MM.1S (cell line): Measurements from ENCODE around the gene AUTS2.

ENCODE experiments used
- DNase-seq: peaks from one replicate; pipeline ENCODE4 v3.0.0-alpha.2; 2015
- H2AFZ ChIP-seq: fragments of 300-600 bp; sonication (generic); 2 replicates; pipeline ENCODE4 v1.6.0; 2016; ENCODE audit warnings: antibody characterized with exemption, low read length
- H3F3A ChIP-seq: fragments of 300-600 bp; sonication (generic); 2 replicates; pipeline ENCODE4 v1.6.1; 2016; ENCODE audit warnings: mild to moderate bottlenecking, antibody characterized with exemption, low read length, moderate library complexity, mixed read lengths; ENCODE audit not compliant: insufficient read depth
- H3K27ac ChIP-seq: fragments of 300-600 bp; sonication (generic); 2 replicates; pipeline ENCODE4 v1.5.1; 2016; ENCODE audit warnings: mild to moderate bottlenecking, low read length
- H3K27me3 ChIP-seq: fragments of 300-600 bp; sonication (generic); replicated peaks from 2 replicates; pipeline ENCODE4 v1.6.0; 2016; ENCODE audit warnings: low read length; ENCODE audit not compliant: insufficient read depth
- H3K36me3 ChIP-seq: fragments of 300-600 bp; sonication (generic); replicated peaks from 2 replicates; pipeline ENCODE4 v1.6.1; 2016; ENCODE audit warnings: mild to moderate bottlenecking, low read length, mixed read lengths; ENCODE audit not compliant: insufficient read depth
- H3K4me1 ChIP-seq: fragments of 300-600 bp; sonication (generic); 2 replicates; pipeline ENCODE4 v1.6.1; 2016; ENCODE audit warnings: low read length, mixed read lengths
- H3K4me2 ChIP-seq: fragments of 300-600 bp; sonication (generic); 2 replicates; pipeline ENCODE4 v1.6.0; 2016; ENCODE audit warnings: low read depth, low read length
- H3K4me3 ChIP-seq: fragments of 300-600 bp; sonication (generic); 2 replicates; pipeline ENCODE4 v1.5.1; 2016; ENCODE audit warnings: low read length, mixed read lengths
- H3K79me2 ChIP-seq: fragments of 300-600 bp; sonication (generic); 2 replicates; pipeline ENCODE4 v1.6.1; 2016; ENCODE audit warnings: mixed run types, low read length, mixed read lengths
- H3K9ac ChIP-seq: fragments of 300-600 bp; sonication (generic); 2 replicates; pipeline ENCODE4 v1.6.1; 2016; ENCODE audit warnings: low read length, mixed read lengths
- H3K9me2 ChIP-seq: fragments of 300-600 bp; sonication (generic); replicated peaks from 2 replicates; pipeline ENCODE4 v1.6.1; 2016; ENCODE audit warnings: mild to moderate bottlenecking, low read length, mixed read lengths; ENCODE audit not compliant: insufficient read depth
- H3K9me3 ChIP-seq: fragments of 300-600 bp; sonication (generic); replicated peaks from 2 replicates; pipeline ENCODE4 v1.6.1; 2016; ENCODE audit warnings: mild to moderate bottlenecking, low read length, mixed read lengths; ENCODE audit not compliant: insufficient read depth
- H4K20me1 ChIP-seq: fragments of 300-600 bp; sonication (generic); 2 replicates; pipeline ENCODE4 v1.6.1; 2016; ENCODE audit warnings: mild to moderate bottlenecking, low read length, moderate library complexity, mixed read lengths; ENCODE audit not compliant: insufficient read depth
- CTCF ChIP-seq: fragments of 300-600 bp; sonication (generic); IDR thresholded peaks from 2 replicates; pipeline ENCODE4 v1.5.1; 2016; ENCODE audit warnings: antibody characterized with exemption, low read length, mixed read lengths
- EZH2 ChIP-seq: fragments of 300-600 bp; sonication (generic); optimal IDR thresholded peaks from 2 replicates; pipeline ENCODE3; 2017; ENCODE audit warnings: low read depth, mild to moderate bottlenecking, antibody characterized with exemption, low read length, mixed read lengths
- EZH2phosphoT487 ChIP-seq: fragments of 300-600 bp; sonication (generic); IDR thresholded peaks from 2 replicates; pipeline ENCODE4 v1.6.1; 2018; ENCODE audit warnings: antibody characterized with exemption, low read length

AUTS2 gene

GRCh38 chr7:70051726-70052125, 453.5 kb downstream of the AUTS2 start:
- Histone ChIP-seq H3K27ac (no peak overlapping the region), H3K9ac (no peak overlapping the region), H2AFZ (no peak overlapping the region), H3K36me3 (no peaks in the 10 kb centered on the region), H4K20me1 (no peaks in the 10 kb centered on the region), H3F3A (no peaks in the 10 kb centered on the region), H3K27me3 (no peaks in the 10 kb centered on the region), H3K4me3 (no peak overlapping the region), H3K4me1 (no peaks in the 10 kb centered on the region), H3K79me2 (no peaks in the 10 kb centered on the region), H3K4me2 (no peak overlapping the region), H3K9me3 (no peaks in the 10 kb centered on the region), H3K9me2 (no peaks in the 10 kb centered on the region)
- TF ChIP-seq EZH2phosphoT487, result no peak
- TF ChIP-seq EZH2, result no peak
- TF ChIP-seq CTCF, result no peak
- DNase-seq, result no peak

- no peaks in the 10 kb centered on the region for H3K36me3 ChIP-seq
- no peaks in the 10 kb centered on the region for H3K9me2 ChIP-seq
- H4K20me1 ChIP-seq, result no peaks in the 10 kb centered on the region
- H2AFZ ChIP-seq, result no peak overlapping the region
- no peaks in the 10 kb centered on the region for H3K79me2 ChIP-seq
- H3K27me3 ChIP-seq, result no peaks in the 10 kb centered on the region
- H3K4me1 ChIP-seq, result no peaks in the 10 kb centered on the region
- H3K27ac ChIP-seq, result no peak overlapping the region
- no peaks in the 10 kb centered on the region for H3K9me3 ChIP-seq
- H3K9ac ChIP-seq, result no peak overlapping the region
- no peaks in the 10 kb centered on the region for H3F3A ChIP-seq
- H3K4me3 ChIP-seq, result no peak overlapping the region
- TF ChIP-seq EZH2phosphoT487, result no peak
- TF ChIP-seq EZH2, result no peak
- H3K4me2 ChIP-seq, result no peak overlapping the region
- DNase-seq, result no peak
These were observed 454.4 kb downstream of the AUTS2 start for GRCh38 chr7:70052691-70053090.

- Histone ChIP-seq H3K9me2 (no peaks in the 10 kb centered on the region), H3K27ac (no peak overlapping the region), H3K4me3 (no peak overlapping the region), H3F3A (no peaks in the 10 kb centered on the region), H4K20me1 (no peaks in the 10 kb centered on the region), H3K4me1 (no peaks in the 10 kb centered on the region), H3K27me3 (no peaks in the 10 kb centered on the region), H2AFZ (no peak overlapping the region), H3K9ac (no peak overlapping the region), H3K36me3 (no peaks in the 10 kb centered on the region), H3K4me2 (no peak overlapping the region), H3K79me2 (no peaks in the 10 kb centered on the region), H3K9me3 (no peaks in the 10 kb centered on the region)
- no peak for TF ChIP-seq EZH2
- TF ChIP-seq EZH2phosphoT487, result no peak
- no peak for TF ChIP-seq CTCF
- DNase-seq, result no peak
These were observed 455.1 kb downstream of the AUTS2 start for GRCh38 chr7:70053421-70053820.

GRCh38 chr7:70053989-70054388, 455.7 kb downstream of the AUTS2 start:
- DNase-seq, result no peak
- H2AFZ ChIP-seq, result no peak overlapping the region
- no peaks in the 10 kb centered on the region for H3K9me3 ChIP-seq
- no peak overlapping the region for H3K27ac ChIP-seq
- H3K36me3 ChIP-seq, result no peaks in the 10 kb centered on the region
- TF ChIP-seq EZH2phosphoT487, result no peak
- no peak for TF ChIP-seq EZH2
- no peak for TF ChIP-seq CTCF
- no peaks in the 10 kb centered on the region for H3K4me1 ChIP-seq
- H3K9ac ChIP-seq, result no peak overlapping the region
- H3K4me2 ChIP-seq, result no peak overlapping the region
- no peak overlapping the region for H3K4me3 ChIP-seq
- H3F3A ChIP-seq, result no peaks in the 10 kb centered on the region
- no peaks in the 10 kb centered on the region for H3K9me2 ChIP-seq
- H3K27me3 ChIP-seq, result no peaks in the 10 kb centered on the region
- H3K79me2 ChIP-seq, result no peaks in the 10 kb centered on the region
- no peaks in the 10 kb centered on the region for H4K20me1 ChIP-seq
